ENCODE data around the gene NR3C2. TPM values are rescaled to one million over a fixed set of nuclear protein-coding genes. Genes with fewer than 3 reads are reported as not detected.

Gene NR3C2
- polyA plus RNA-seq, 1 experiment = 0.18 TPM

DNA sequence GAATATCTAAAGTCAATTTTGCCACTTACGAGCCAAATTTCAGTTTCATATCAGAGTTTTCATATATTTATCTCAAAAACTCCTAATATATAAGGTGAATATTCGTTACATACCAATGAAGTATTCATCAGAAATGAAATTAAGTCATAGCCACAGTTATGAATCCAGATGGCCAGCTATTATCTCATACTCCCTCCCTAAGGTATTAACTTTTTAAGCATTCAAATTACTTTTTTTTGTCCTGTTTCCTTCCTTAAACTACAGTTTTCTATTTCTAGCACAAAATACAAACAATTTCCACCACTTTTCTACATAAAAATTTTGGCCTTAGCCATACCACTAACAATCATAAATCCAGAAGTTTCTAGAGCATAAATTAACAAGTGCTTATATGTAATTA lies 13.0 kb downstream of the NR3C2 start:
- Histone ChIP-seq H3K36me3 (ENCODE audit: control insufficient read depth, insufficient read depth, low read length) (no peaks in the 10 kb centered on the region), H3K27me3 (ENCODE audit: control insufficient read depth, insufficient read depth, low read length) (no peaks in the 10 kb centered on the region), H3K4me3 (ENCODE audit: low read depth, low read length) (no peak overlapping the region)
- CTCF ChIA-PET = no interaction called here
- TF ChIP-seq, protein P1, sequence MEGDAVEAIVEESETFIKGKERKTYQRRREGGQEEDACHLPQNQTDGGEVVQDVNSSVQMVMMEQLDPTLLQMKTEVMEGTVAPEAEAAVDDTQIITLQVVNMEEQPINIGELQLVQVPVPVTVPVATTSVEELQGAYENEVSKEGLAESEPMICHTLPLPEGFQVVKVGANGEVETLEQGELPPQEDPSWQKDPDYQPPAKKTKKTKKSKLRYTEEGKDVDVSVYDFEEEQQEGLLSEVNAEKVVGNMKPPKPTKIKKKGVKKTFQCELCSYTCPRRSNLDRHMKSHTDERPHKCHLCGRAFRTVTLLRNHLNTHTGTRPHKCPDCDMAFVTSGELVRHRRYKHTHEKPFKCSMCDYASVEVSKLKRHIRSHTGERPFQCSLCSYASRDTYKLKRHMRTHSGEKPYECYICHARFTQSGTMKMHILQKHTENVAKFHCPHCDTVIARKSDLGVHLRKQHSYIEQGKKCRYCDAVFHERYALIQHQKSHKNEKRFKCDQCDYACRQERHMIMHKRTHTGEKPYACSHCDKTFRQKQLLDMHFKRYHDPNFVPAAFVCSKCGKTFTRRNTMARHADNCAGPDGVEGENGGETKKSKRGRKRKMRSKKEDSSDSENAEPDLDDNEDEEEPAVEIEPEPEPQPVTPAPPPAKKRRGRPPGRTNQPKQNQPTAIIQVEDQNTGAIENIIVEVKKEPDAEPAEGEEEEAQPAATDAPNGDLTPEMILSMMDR (IDR thresholded peaks at IDR 0.05; ENCODE audit: insufficient read depth, low read depth, low read length) = no peak
- POLR2A ChIA-PET = no interaction called here
- DNase-seq (ENCODE audit: low read depth) = no peak

GRCh38 chr4:148426643-148427042 lies 15.6 kb downstream of the NR3C2 start:
- TF ChIP-seq, protein P1 (IDR thresholded peaks at IDR 0.05; ENCODE audit: insufficient read depth, low read depth, low read length) = no peak
- CTCF ChIA-PET = no interaction called here
- POLR2A ChIA-PET = no interaction called here
- Histone ChIP-seq H3K4me3 (ENCODE audit: low read depth, low read length) (no peak overlapping the region), H3K27me3 (ENCODE audit: control insufficient read depth, insufficient read depth, low read length) (no peaks in the 10 kb centered on the region), H3K36me3 (ENCODE audit: control insufficient read depth, insufficient read depth, low read length) (no peaks in the 10 kb centered on the region)
- no peak for DNase-seq (ENCODE audit: low read depth)

- ChIA-PET POLR2A (no interaction called here), CTCF (no interaction called here)
- TF ChIP-seq, protein P1 (IDR thresholded peaks at IDR 0.05; ENCODE audit: insufficient read depth, low read depth, low read length) = no peak
- no peak for DNase-seq (ENCODE audit: low read depth)
- Histone ChIP-seq H3K27me3 (ENCODE audit: control insufficient read depth, insufficient read depth, low read length) (no peaks in the 10 kb centered on the region), H3K36me3 (ENCODE audit: control insufficient read depth, insufficient read depth, low read length) (no peaks in the 10 kb centered on the region), H3K4me3 (ENCODE audit: low read depth, low read length) (no peak overlapping the region)
Observed at GRCh38 chr4:148425327-148426110, 16.7 kb downstream of the NR3C2 start.

DNA sequence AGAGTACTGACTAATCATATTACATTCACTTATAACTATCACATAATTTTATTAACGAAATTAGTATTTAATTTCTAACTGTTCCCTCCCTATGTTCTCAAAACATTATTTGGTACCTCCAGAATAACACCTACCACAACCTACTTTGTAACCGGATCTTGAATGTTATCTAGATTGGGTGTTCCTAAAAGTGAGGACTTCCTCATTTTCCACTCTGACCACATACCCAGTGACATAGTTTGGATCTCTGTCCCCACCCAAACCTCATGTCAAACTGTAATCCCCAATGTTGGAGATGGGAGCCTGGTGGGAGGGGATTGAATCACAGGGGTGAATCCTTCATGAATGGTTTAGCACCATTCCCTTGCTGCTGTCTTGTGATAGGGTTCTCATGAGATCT lies 21.8 kb downstream of the NR3C2 start:
- Histone ChIP-seq H3K4me3 (ENCODE audit: low read depth, low read length) (no peak overlapping the region), H3K27me3 (ENCODE audit: control insufficient read depth, insufficient read depth, low read length) (no peaks in the 10 kb centered on the region), H3K36me3 (ENCODE audit: control insufficient read depth, insufficient read depth, low read length) (no peaks in the 10 kb centered on the region)
- ChIA-PET POLR2A (no interaction called here), CTCF (no interaction called here)
- DNase-seq (ENCODE audit: low read depth) = no peak
- TF ChIP-seq, protein P1 (IDR thresholded peaks at IDR 0.05; ENCODE audit: insufficient read depth, low read depth, low read length) = no peak

- TF ChIP-seq, protein P1 (IDR thresholded peaks at IDR 0.05; ENCODE audit: insufficient read depth, low read depth, low read length) = no peak
- ChIA-PET CTCF (no interaction called here), POLR2A (no interaction called here)
- Histone ChIP-seq H3K4me3 (ENCODE audit: low read depth, low read length) (no peak overlapping the region), H3K27me3 (ENCODE audit: control insufficient read depth, insufficient read depth, low read length) (no peaks in the 10 kb centered on the region), H3K36me3 (ENCODE audit: control insufficient read depth, insufficient read depth, low read length) (no peaks in the 10 kb centered on the region)
- DNase-seq (ENCODE audit: low read depth) = no peak
Observed at GRCh38 chr4:148415500-148415899, 26.7 kb downstream of the NR3C2 start.
